GM19193 (cell line): ENCODE data around the gene CDK16.

Experiments used
- POLR2A ChIP-seq: IDR thresholded peaks from 4 replicates; pipeline ENCODE4 v1.6.1; 2011; ENCODE audit not compliant: insufficient read depth, insufficient read length; ENCODE audit errors: extremely low read depth

Gene CDK16

GRCh38 chrX:47218280-47218919 lies at the start of gene CDK16:
TSS of gene CDK16 (plus strand) at chrX:47218681. CDS start at chrX:47223558, 4,877 bp downstream.
- peak; percentile 85 for TF ChIP-seq POLR2A

- TF ChIP-seq POLR2A = no peak
These were observed 49.2 kb upstream of the CDK16 start for GRCh38 chrX:47169273-47169672.

GRCh38 chrX:47169726-47170515 lies 48.6 kb upstream of the CDK16 start:
- no peak for TF ChIP-seq POLR2A

GRCh38 chrX:47170861-47171692 lies 47.4 kb upstream of the CDK16 start:
- TF ChIP-seq POLR2A = no peak

- TF ChIP-seq POLR2A = no peak
These were observed 46.5 kb upstream of the CDK16 start for GRCh38 chrX:47171996-47172395.

GRCh38 chrX:47172549-47172948 lies 45.9 kb upstream of the CDK16 start:
- no peak for TF ChIP-seq POLR2A

- TF ChIP-seq POLR2A = no peak
These were observed 45.3 kb upstream of the CDK16 start for GRCh38 chrX:47172971-47173792.

- TF ChIP-seq POLR2A = no peak
These were observed 44.1 kb upstream of the CDK16 start for GRCh38 chrX:47174376-47174775.

GRCh38 chrX:47174846-47175587 lies 43.5 kb upstream of the CDK16 start:
- TF ChIP-seq POLR2A = no peak

- no peak for TF ChIP-seq POLR2A
These were observed 42.9 kb upstream of the CDK16 start for GRCh38 chrX:47175588-47175980.

- TF ChIP-seq POLR2A = no peak
These were observed 42.3 kb upstream of the CDK16 start for GRCh38 chrX:47176101-47176740.

GRCh38 chrX:47177079-47177478 lies 41.4 kb upstream of the CDK16 start:
- no peak for TF ChIP-seq POLR2A

- TF ChIP-seq POLR2A = no peak
These were observed 40.1 kb upstream of the CDK16 start for GRCh38 chrX:47178337-47178736.
